OCI-LY7 (cell line): ENCODE data around the gene ANGPT4. TPM values are rescaled to one million over a fixed set of nuclear protein-coding genes. Genes with fewer than 3 reads are reported as not detected.

Source experiments
- BruUV-seq: library from RNA; stranded (reverse); fragments of 400-500 nt; replicated peaks from 2 replicates; lab custom pipeline; 2021; lab: Mats Ljungman, UMichigan
- CTCF ChIA-PET: fragments of 300-600 bp; sonication (Branson Sonifier 250); formaldehyde crosslinking; loops from one replicate; lab custom pipeline; 2022; ENCODE audit warnings: antibody characterized with exemption; ENCODE audit not compliant: unreplicated experiment; lab: Charles Lee
- POLR2A ChIA-PET: fragments of 300-600 bp; sonication (Branson Sonifier 250); formaldehyde crosslinking; loops from one replicate; lab custom pipeline; 2022; ENCODE audit warnings: antibody characterized with exemption; lab: Charles Lee
- DNase-seq: peaks from one replicate; pipeline ENCODE4 v3.0.0-alpha.2; 2015; ENCODE audit warnings: low spot score
- H2AFZ ChIP-seq: fragments of 200-600 bp; sonication (generic), shearing (Covaris generic); 2 replicates; pipeline ENCODE4 v1.6.1; 2014; ENCODE audit warnings: mild to moderate bottlenecking, antibody characterized with exemption, low read length, moderate library complexity
- H3K27ac ChIP-seq: fragments of 200-600 bp; sonication (generic); 2 replicates; pipeline ENCODE4 v1.5.1; 2014; ENCODE audit warnings: mixed run types, low read depth, mild to moderate bottlenecking, moderate library complexity, low read length, inconsistent platforms; ENCODE audit not compliant: poor library complexity, severe bottlenecking
- H3K36me3 ChIP-seq: fragments of 200-600 bp; sonication (generic); 2 replicates; pipeline ENCODE4 v1.6.1; 2014; ENCODE audit warnings: mild to moderate bottlenecking, antibody characterized with exemption, low read length, moderate library complexity, mixed read lengths; ENCODE audit not compliant: insufficient read depth
- H3K4me1 ChIP-seq: fragments of 200-600 bp; sonication (generic); 2 replicates; pipeline ENCODE4 v1.5.1; 2014; ENCODE audit warnings: mild to moderate bottlenecking, low read length; ENCODE audit not compliant: insufficient read depth, poor library complexity, severe bottlenecking
- H3K4me2 ChIP-seq: fragments of 200-600 bp; sonication (generic); 2 replicates; pipeline ENCODE4 v1.6.1; 2014; ENCODE audit warnings: mild to moderate bottlenecking, low read length
- H3K4me3 ChIP-seq: fragments of 200-600 bp; sonication (generic); 2 replicates; pipeline ENCODE4 v1.5.1; 2014; ENCODE audit warnings: mild to moderate bottlenecking, low read depth, low read length; ENCODE audit not compliant: poor library complexity, severe bottlenecking
- H3K79me2 ChIP-seq: fragments of 200-600 bp; sonication (generic); 2 replicates; pipeline ENCODE4 v1.6.1; 2016; ENCODE audit warnings: low read depth, mild to moderate bottlenecking, low read length, moderate library complexity, mixed read lengths; ENCODE audit not compliant: insufficient read depth
- H3K9me2 ChIP-seq: fragments of 200-600 bp; sonication (generic); 2 replicates; pipeline ENCODE4 v1.6.1; 2016; ENCODE audit warnings: mild to moderate bottlenecking, low read length, mixed read lengths; ENCODE audit not compliant: insufficient read depth
- H3K9me3 ChIP-seq: fragments of 200-600 bp; sonication (generic); 2 replicates; pipeline ENCODE4 v1.6.1; 2014; ENCODE audit warnings: mild to moderate bottlenecking, mixed run types, low read length, mixed read lengths
- H4K20me1 ChIP-seq: fragments of 200-600 bp; sonication (generic); 2 replicates; pipeline ENCODE4 v1.6.1; 2014; ENCODE audit warnings: mild to moderate bottlenecking, antibody characterized with exemption, low read length, moderate library complexity, mixed read lengths; ENCODE audit not compliant: insufficient read depth
- EZH2phosphoT487 ChIP-seq: fragments of 200-600 bp; sonication (generic); IDR thresholded peaks from 2 replicates; pipeline ENCODE4 v1.6.1; 2018; ENCODE audit warnings: low read depth, borderline replicate concordance, mild to moderate bottlenecking, mixed run types, antibody characterized with exemption, low read length, moderate library complexity, mixed read lengths
- intact Hi-C: fragments of 100-400 bp; cut with micrococcal nuclease; formaldehyde crosslinking; loops from one replicate; pipeline ENCODE4 v1.10.0; 2022; ENCODE audit not compliant: unreplicated experiment
- total RNA-seq, 2 experiments: library from RNA; depleted of rRNA in 1 of 2; stranded (reverse); fragments of >200 nt in 1 of 2; shearing (Covaris generic) in 1 of 2; gene quantifications; 2 replicates each; pipeline ENCODE4 v1.2.3, GENCODE V29; 2014 to 2022
- TF ChIP-seq, protein P1 (sequence below): fragments of 200-600 bp; sonication (generic); conservative IDR thresholded peaks from 2 replicates; pipeline ENCODE4 v1.5.1; 2014; ENCODE audit warnings: mild to moderate bottlenecking, antibody characterized with exemption, low read length, moderate library complexity, mixed read lengths

ANGPT4 gene
- total RNA-seq, 2 experiments from 2014 or later = not detected

DNA sequence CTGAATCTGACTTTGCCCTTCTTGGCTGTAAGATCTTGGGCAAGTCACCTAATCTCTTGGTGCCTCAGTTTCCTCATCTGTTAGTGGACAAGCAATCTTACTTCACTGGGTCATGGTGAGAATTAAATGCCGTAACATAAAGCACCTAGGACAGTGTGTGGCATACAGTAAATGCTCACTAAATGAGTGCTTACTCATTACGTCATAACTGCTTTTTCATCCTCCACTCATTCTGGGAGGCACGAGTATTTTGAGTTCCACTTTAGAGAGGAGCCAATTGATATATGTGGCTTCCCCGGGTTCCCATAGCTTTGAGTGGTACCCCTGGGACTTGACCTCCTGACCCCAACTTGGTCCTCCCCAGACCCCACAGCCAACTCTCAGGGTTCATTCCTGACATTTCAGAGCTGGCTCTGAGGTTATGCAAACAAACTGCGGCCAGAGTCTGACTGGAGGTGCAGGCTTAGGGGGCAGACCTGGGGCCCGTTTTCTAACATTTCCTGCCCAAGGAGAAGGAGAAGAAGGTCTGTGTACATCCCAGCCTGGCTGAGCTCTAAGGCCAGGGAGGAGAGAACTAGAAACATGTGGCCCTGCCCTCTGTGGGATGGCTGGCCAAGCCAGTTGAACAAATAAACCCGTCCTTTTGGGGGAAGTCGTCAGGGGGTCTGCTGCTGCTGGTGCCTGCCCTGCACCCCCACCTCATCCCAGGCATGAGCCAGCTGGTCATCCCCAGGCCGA lies 5.8 kb downstream of the ANGPT4 start:
- Histone ChIP-seq H3K9me2 (no peaks in the 10 kb centered on the region), H3K36me3 (no peaks in the 10 kb centered on the region), H3K4me1 (no peaks in the 10 kb centered on the region), H4K20me1 (no peaks in the 10 kb centered on the region), H3K4me2 (no peak overlapping the region), H2AFZ (no peak overlapping the region), H3K4me3 (no peak overlapping the region), H3K79me2 (no peaks in the 10 kb centered on the region), H3K27ac (no peak overlapping the region), H3K9me3 (no peaks in the 10 kb centered on the region)
- no TSS peak for BruUV-seq
- intact Hi-C loops = no loop called here
- POLR2A ChIA-PET = no interaction called here
- CTCF ChIA-PET = no interaction called here
- no peak for DNase-seq
- TF ChIP-seq, protein P1, sequence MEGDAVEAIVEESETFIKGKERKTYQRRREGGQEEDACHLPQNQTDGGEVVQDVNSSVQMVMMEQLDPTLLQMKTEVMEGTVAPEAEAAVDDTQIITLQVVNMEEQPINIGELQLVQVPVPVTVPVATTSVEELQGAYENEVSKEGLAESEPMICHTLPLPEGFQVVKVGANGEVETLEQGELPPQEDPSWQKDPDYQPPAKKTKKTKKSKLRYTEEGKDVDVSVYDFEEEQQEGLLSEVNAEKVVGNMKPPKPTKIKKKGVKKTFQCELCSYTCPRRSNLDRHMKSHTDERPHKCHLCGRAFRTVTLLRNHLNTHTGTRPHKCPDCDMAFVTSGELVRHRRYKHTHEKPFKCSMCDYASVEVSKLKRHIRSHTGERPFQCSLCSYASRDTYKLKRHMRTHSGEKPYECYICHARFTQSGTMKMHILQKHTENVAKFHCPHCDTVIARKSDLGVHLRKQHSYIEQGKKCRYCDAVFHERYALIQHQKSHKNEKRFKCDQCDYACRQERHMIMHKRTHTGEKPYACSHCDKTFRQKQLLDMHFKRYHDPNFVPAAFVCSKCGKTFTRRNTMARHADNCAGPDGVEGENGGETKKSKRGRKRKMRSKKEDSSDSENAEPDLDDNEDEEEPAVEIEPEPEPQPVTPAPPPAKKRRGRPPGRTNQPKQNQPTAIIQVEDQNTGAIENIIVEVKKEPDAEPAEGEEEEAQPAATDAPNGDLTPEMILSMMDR = no peak
- no peak for TF ChIP-seq EZH2phosphoT487

GRCh38 chr20:909641-910040 lies 6.5 kb downstream of the ANGPT4 start:
- intact Hi-C loops = no loop called here
- Histone ChIP-seq H3K4me2 (no peak overlapping the region), H3K9me2 (no peaks in the 10 kb centered on the region), H3K4me3 (no peak overlapping the region), H4K20me1 (no peaks in the 10 kb centered on the region), H3K4me1 (no peaks in the 10 kb centered on the region), H3K9me3 (no peaks in the 10 kb centered on the region), H3K27ac (no peak overlapping the region), H2AFZ (no peak overlapping the region), H3K79me2 (no peaks in the 10 kb centered on the region), H3K36me3 (no peaks in the 10 kb centered on the region)
- ChIA-PET CTCF (no interaction called here), POLR2A (no interaction called here)
- no peak for DNase-seq
- TF ChIP-seq, protein P1 = no peak
- TF ChIP-seq EZH2phosphoT487 = no peak
- no TSS peak for BruUV-seq

DNA sequence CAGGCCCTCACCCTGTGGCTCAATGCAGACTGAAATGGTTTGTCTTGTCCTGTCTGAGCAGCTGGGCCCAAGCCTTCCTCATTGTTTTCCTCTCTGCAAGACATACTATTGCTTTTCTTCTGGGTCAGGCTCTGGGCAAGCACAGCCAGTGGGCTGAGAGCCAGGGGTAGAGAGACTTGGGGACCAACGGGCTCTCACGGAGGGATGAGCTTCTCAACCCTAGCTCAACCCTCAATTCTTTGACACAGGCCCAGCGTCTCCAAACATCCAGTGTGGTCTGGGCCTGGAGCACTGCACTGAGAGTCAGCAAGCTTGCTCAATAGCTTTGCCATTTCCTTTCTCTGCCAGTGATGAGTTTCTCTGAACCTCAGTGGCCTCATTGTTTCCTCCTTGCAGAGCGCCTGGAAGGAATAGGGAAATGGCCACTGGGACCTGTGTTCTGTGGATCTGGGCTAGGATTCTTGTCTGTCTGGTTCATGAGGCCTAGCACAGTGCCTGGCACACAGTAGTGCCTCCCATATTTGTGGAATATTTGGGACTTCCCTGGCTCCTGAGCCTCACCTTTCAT lies 9.3 kb downstream of the ANGPT4 start:
- intact Hi-C loops = no loop called here
- ChIA-PET POLR2A (no interaction called here), CTCF (no interaction called here)
- Histone ChIP-seq H3K9me3 (no peaks in the 10 kb centered on the region), H3K4me1 (no peaks in the 10 kb centered on the region), H3K27ac (no peak overlapping the region), H4K20me1 (no peaks in the 10 kb centered on the region), H3K36me3 (no peaks in the 10 kb centered on the region), H3K4me3 (no peak overlapping the region), H3K4me2 (no peak overlapping the region), H3K9me2 (no peaks in the 10 kb centered on the region), H2AFZ (no peak overlapping the region), H3K79me2 (no peaks in the 10 kb centered on the region)
- BruUV-seq = no TSS peak
- no peak for DNase-seq
- no peak for TF ChIP-seq EZH2phosphoT487
- TF ChIP-seq, protein P1 = no peak
